Mucosa of rectum (tissue), 2 donors: ENCODE results near the gene VAV2.

ENCODE experiments used
- H3K27ac ChIP-seq, 2 donors: one replicate each; pipeline ENCODE4 v1.7.0; 2013; ENCODE audit warnings: inconsistent platforms in 2 of 2, low read depth in 2 of 2, low read length in 2 of 2
- H3K27me3 ChIP-seq, 2 donors: one replicate each; pipeline ENCODE4 v1.7.0; 2013; ENCODE audit warnings: low read length in 2 of 2; ENCODE audit not compliant: control insufficient read depth in 2 of 2, insufficient read depth in 2 of 2
- H3K36me3 ChIP-seq, 2 donors: one replicate each; pipeline ENCODE4 v1.7.0; 2013; ENCODE audit warnings: low read length in 2 of 2; ENCODE audit not compliant: control insufficient read depth in 2 of 2, insufficient read depth in 2 of 2
- H3K4me1 ChIP-seq, 2 donors: one replicate each; pipeline ENCODE4 v1.7.0; 2013; ENCODE audit warnings: low read length in 2 of 2, mild to moderate bottlenecking in 1 of 2; ENCODE audit not compliant: control insufficient read depth in 2 of 2, insufficient read depth in 2 of 2
- H3K4me3 ChIP-seq, 2 donors: one replicate each; pipeline ENCODE4 v1.7.0; 2013; ENCODE audit warnings: low read length in 2 of 2
- H3K9ac ChIP-seq, 2 donors: one replicate each; pipeline ENCODE4 v1.7.0; 2013; ENCODE audit warnings: low read length in 2 of 2, low read depth in 1 of 2, mild to moderate bottlenecking in 1 of 2
- H3K9me3 ChIP-seq, 2 donors: one replicate each; pipeline ENCODE4 v1.7.0; 2013; ENCODE audit warnings: low read length in 2 of 2; ENCODE audit not compliant: control insufficient read depth in 2 of 2
- donor health status: healthy.
- donor health status: Normal muscosa, but diverticular disease.

The VAV2 gene

DNA sequence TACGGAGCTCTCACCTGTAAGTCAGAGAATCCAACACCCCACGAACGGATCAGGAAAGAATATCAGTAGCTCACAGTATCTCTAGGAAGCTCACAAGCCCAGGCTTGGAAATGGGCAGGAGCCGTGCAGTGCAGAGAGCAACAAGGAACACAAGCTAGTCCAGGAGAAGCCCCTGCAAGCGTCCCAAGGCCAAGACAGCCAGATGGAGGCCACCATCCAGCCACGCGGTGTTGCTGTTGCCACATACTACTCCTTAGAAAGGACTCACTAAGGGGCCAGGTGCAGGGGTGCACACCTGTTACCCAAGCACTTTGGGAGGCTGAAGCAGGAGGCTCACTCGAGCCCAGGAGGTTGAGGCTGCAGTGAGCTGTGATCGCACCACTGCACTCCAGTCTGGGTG lies 15.4 kb upstream of the VAV2 start:
- Histone ChIP-seq H3K9ac (no peak overlapping the region), H3K27ac (no peak overlapping the region), H3K4me3 (no peak overlapping the region), H3K4me1 (no peaks in the 10 kb centered on the region), H3K27me3 (no peaks in the 10 kb centered on the region), H3K36me3 (no peaks in the 10 kb centered on the region), H3K9me3 (no peaks in the 10 kb centered on the region)

DNA sequence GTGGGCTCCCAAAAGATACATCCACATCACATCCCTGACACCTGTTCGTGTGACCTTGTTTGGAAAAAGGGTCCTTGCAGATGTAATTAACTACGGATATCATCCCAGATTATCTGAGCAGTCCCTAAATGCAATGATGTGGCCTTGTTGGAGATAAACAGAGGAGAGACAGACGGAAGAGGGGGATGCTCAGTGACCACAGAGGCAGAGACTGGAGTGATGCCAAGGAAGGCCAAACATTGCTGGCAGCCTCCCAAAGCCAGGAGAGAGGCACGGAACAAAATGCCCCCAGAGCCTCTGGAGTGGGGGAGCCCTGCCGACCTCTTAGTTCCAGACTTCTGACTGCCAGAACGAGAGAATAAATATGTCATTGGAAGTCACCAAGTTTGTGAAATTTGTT lies 15.0 kb upstream of the VAV2 start:
- no peaks in the 10 kb centered on the region for H3K27me3 ChIP-seq
- no peak overlapping the region for H3K27ac ChIP-seq
- H3K4me3 ChIP-seq, result no peak overlapping the region
- no peaks in the 10 kb centered on the region for H3K4me1 ChIP-seq
- H3K9ac ChIP-seq, result no peak overlapping the region
- H3K9me3 ChIP-seq, result no peaks in the 10 kb centered on the region
- no peaks in the 10 kb centered on the region for H3K36me3 ChIP-seq

DNA sequence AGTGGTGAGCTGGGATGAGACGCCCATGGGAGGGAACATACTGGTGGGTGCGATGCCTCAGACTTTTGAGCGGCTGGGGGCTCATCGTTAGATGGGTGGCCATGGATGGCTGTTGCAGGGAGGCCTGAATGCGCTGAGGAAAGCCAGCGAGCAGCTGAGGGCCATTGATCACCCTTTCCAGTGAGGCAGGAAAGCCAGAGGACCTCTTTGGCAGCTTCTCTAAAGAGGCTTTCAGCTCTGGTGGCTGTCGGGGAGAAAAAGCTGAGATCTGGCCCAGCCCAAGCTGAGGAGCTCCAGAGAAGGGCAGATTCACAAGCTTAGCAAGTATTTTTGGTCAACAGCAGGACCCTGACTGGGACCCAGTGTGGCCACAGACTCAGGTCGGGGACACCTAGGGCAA lies 13.3 kb upstream of the VAV2 start:
- H3K4me1 ChIP-seq, result no peaks in the 10 kb centered on the region
- H3K27ac ChIP-seq, result no peak overlapping the region
- H3K36me3 ChIP-seq, result no peaks in the 10 kb centered on the region
- no peak overlapping the region for H3K9ac ChIP-seq
- no peaks in the 10 kb centered on the region for H3K27me3 ChIP-seq
- H3K9me3 ChIP-seq, result no peaks in the 10 kb centered on the region
- no peak overlapping the region for H3K4me3 ChIP-seq

DNA sequence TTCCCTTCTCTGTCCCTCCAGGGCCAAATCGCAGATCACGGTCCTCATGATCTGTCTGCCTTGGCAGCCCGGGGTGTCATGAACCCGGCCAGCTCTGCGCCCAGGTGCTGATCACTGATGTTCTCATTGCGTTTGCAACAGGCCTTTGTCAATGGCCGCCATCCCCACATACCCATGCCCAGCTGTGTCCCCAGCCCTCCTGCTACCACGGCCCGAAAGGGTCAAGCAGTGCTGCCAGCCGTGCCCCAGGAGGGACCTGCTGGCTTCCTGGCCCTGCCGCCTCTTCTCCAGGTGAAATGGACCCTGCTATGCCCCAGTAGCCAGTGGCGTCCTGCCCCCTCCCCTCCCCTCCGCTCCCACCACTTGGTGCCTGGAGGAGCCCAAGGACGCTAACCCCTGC lies 12.8 kb upstream of the VAV2 start:
- H3K4me3 ChIP-seq, result no peak overlapping the region
- H3K9ac ChIP-seq, result no peak overlapping the region
- H3K27me3 ChIP-seq, result no peaks in the 10 kb centered on the region
- no peak overlapping the region for H3K27ac ChIP-seq
- no peaks in the 10 kb centered on the region for H3K4me1 ChIP-seq
- H3K36me3 ChIP-seq, result no peaks in the 10 kb centered on the region
- no peaks in the 10 kb centered on the region for H3K9me3 ChIP-seq

DNA sequence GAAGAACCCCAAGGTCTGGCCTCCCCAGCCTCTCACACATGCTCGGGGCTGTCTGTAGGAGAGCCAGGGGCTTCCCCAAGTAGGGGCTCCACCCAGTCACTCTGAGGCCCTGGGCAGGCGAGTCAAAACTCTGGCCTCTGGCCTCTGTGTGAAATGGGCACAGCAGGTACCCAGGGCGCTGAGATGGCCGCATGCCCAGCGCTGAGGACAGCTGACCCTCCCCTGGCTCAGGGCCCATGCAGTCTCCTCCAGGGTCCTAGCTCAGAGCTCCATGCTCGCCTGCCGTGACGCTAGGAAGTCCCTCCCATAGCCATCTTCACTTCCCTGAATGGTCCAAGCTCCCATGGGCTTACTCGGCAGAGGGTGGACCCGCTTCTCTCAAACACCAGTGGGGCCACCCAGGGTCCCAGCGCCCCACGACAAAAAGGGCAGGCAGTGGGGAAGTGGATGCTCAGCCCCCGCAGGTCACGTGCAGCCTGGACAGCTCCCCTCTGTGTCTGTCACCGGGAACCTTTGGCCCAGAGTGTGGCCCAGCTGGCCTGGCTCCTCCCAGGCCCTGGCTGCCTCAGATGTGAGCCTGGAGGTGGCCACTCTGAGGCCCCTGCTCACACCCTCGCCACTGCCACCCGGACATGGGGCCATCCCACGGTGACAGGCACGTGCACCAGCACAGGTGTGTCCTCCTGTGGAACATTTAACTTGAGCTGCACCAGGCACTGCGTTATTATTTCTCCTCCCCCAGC lies 12.2 kb upstream of the VAV2 start:
- H3K4me3 ChIP-seq, result no peak overlapping the region
- no peaks in the 10 kb centered on the region for H3K36me3 ChIP-seq
- H3K9ac ChIP-seq, result no peak overlapping the region
- no peak overlapping the region for H3K27ac ChIP-seq
- H3K4me1 ChIP-seq, result no peaks in the 10 kb centered on the region
- no peaks in the 10 kb centered on the region for H3K27me3 ChIP-seq
- H3K9me3 ChIP-seq, result no peaks in the 10 kb centered on the region

DNA sequence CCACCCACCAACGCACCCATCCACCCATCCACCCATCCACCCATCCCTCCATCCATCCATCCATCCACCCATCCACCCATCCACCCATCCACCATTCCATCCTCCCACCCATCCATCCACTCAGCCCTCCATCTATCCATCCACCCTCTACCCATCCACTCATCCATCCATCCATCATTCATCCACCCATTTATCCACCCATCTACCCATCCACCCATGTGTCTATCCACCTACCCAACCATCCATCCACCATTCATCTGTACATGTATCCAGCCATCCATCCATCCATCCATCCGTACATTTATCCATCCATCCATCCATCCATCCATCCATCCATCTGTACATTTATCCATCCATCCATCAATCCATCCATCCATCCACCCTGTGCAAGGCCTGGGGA lies 11.1 kb upstream of the VAV2 start:
- Histone ChIP-seq H3K4me3 (no peak overlapping the region), H3K27me3 (no peaks in the 10 kb centered on the region), H3K27ac (no peak overlapping the region)

DNA sequence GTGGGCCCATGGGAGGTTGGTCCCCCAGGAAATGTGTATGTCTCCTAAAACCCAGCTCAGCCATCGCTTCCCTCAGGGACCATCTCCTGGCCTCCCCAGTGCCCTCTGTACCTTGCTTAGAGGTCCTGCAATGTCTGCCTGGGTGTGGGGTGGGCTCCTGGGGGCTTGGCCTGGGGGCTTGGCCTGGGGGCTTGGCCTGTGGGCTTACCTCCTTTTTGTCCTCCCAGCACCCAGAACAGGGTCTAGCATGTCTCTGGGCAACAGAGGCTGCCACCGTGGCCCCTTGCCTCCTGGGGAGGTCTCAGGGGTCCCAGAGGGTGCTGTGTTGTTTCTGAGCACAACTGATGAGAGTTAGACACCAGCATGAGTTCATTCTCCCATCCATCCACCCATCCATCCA lies 10.7 kb upstream of the VAV2 start:
- Histone ChIP-seq H3K27ac (no peak overlapping the region), H3K9me3 (no peaks in the 10 kb centered on the region), H3K9ac (no peak overlapping the region), H3K4me3 (no peak overlapping the region), H3K36me3 (no peaks in the 10 kb centered on the region), H3K4me1 (no peaks in the 10 kb centered on the region), H3K27me3 (no peaks in the 10 kb centered on the region)

More for the DNA sequence above, 11.1 kb upstream of the VAV2 start:
- H3K9me3 ChIP-seq, result no peaks in the 10 kb centered on the region
- no peak overlapping the region for H3K9ac ChIP-seq
- no peaks in the 10 kb centered on the region for H3K4me1 ChIP-seq
- no peaks in the 10 kb centered on the region for H3K36me3 ChIP-seq

DNA sequence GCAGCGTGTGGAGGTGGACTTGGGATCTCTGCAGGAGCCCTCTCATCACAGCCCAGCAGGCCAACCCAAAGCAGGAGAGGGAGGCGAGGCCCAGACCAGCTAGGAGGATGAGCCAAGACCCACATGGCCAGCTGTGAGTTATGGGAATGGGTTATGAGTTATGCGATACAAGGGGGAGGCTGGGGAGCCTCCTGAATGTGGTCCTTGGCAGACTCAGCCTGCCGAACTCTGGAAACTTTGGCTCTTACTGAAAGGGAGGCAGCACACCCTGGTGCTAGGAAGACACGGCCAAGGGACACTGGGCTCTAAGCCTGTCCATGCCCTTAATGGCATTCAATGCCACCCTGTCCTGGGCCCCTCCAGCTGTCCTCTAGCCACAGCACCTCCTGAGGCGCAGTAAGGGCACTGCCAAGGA lies 7.7 kb upstream of the VAV2 start:
- H3K4me1 ChIP-seq, result no peaks in the 10 kb centered on the region
- no peak overlapping the region for H3K27ac ChIP-seq
- H3K36me3 ChIP-seq, result no peaks in the 10 kb centered on the region
- H3K9ac ChIP-seq, result no peak overlapping the region
- H3K27me3 ChIP-seq, result peaks cover 0 to 3% of the 10 kb centered on the region in 2 donors
- H3K4me3 ChIP-seq, result no peak overlapping the region
- no peaks in the 10 kb centered on the region for H3K9me3 ChIP-seq

DNA sequence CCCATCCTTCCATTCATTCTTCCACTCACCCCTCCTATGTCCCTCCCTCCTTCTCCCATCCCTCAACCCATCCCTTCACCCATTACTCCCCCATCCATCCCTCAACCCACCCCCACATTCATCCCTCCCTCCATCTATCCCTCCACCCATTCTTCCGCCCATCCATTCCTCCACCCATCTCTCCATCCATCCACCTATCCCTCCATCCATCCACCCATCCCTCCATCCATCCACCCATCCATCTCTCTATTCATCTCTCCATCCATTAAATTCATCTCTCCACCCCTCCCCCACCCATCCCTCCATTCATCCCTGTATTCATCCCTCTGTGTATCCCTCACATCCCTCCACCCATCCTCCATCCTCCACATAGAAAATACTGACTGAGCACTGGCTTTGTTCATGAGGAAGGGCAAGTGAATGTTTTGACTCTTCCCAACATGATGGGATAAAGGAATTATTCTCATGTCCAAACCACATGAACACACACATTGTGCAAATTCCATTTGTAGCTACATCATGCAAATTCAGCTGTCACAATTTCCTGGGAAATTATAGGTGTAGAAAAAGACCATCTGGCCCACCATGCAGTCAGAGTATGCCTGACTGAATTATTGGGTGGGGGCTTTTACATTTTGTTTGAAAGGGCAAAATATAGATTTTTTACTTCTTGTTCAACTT lies 6.9 kb upstream of the VAV2 start:
- Histone ChIP-seq H3K4me3 (no peak overlapping the region), H3K27me3 (peaks cover 0 to 3% of the 10 kb centered on the region in 2 donors), H3K27ac (no peak overlapping the region), H3K9me3 (no peaks in the 10 kb centered on the region), H3K36me3 (no peaks in the 10 kb centered on the region), H3K4me1 (peaks cover 3% of the 10 kb centered on the region in 2 donors), H3K9ac (no peak overlapping the region)

DNA sequence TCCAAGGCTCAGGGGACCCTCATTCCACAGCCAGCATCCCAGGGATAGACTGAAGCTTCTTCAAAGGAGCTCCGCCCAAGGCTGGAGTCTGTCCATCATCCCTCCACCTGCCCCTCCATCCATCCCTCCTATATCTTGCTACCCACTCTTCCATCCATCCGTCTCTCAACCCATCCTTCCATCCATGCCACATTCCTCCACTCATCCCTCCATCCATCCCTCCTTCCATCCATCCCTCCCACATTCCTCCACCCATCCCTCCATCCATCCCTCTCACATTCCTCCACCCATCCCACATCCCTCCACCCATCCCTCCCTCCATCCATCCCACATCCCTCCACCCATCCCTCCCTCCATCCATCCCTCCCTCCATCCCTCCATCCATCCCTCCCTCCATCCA lies 5.5 kb upstream of the VAV2 start:
- H3K4me1 ChIP-seq, result peaks cover 14 to 15% of the 10 kb centered on the region in 2 donors

More for the DNA sequence above, 5.5 kb upstream of the VAV2 start:
- Histone ChIP-seq H3K4me3 (no peak overlapping the region), H3K9me3 (no peaks in the 10 kb centered on the region), H3K9ac (no peak overlapping the region), H3K27me3 (peaks cover 0 to 3% of the 10 kb centered on the region in 2 donors), H3K27ac (no peak overlapping the region), H3K36me3 (no peaks in the 10 kb centered on the region)
